ENCODE measurements around the gene KCNC1.

KCNC1 gene

DNA sequence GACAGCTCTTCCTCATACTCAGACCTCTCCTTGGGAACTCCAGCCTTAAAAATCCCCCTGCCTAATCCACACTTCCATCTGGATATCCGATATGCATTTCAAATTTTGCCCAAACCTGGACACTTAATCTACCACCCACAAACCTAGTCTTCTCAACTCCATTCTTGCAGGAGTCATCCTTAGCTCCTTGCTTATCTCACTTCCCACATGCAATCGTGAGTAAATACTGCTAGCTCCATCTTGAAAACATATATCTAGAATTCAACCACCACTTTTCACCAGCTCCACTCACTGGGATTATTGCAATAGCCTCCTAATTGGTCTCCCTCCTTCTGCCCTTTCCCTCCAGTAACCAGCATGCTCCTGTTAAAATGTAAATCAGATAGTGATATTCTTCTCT lies 17.8 kb upstream of the KCNC1 start:
- no peak for DNase-seq

DNA sequence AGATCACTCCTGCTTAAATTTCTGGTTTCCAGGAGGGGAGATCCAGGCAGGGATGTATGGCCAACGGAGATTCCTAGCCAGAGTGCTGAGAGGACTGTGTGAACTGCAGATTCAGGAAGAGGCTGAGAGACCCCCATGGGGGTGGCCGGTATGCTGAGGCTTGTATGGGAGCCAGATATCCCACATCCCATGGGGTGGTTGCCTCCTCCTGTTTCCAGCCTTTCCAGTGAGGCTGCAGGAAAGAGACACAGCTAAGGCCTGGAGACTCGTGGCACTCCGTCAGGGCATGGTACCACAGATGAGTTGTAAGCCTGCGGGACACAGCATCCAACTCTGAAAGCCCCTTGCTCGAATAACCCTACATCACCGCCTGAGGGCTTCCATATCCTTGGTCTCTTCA lies 16.6 kb upstream of the KCNC1 start:
- DNase-seq: no peak

DNA sequence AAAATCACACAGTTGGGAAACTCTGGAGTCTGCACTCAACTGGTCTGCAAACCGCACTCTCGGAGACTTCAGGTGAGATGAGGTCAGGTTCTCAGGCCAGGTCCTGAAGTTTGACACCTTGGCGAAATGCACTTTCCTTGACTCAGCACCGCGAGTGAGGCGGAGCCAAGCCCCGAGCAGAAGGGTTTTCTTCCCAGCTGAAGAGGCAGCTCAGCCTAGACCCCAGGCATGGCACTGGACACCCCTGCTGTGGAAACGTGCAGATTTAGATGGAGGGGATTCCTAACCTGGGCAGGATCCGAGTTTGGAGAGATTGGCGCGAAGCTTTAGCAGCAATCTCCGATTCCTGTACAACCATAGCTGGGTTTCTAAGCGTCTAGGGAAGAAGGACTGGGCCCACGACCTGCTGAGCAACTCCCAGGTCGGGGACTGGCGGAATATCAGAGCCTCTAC lies 16.0 kb upstream of the KCNC1 start:
- DNase-seq: no peak

DNA sequence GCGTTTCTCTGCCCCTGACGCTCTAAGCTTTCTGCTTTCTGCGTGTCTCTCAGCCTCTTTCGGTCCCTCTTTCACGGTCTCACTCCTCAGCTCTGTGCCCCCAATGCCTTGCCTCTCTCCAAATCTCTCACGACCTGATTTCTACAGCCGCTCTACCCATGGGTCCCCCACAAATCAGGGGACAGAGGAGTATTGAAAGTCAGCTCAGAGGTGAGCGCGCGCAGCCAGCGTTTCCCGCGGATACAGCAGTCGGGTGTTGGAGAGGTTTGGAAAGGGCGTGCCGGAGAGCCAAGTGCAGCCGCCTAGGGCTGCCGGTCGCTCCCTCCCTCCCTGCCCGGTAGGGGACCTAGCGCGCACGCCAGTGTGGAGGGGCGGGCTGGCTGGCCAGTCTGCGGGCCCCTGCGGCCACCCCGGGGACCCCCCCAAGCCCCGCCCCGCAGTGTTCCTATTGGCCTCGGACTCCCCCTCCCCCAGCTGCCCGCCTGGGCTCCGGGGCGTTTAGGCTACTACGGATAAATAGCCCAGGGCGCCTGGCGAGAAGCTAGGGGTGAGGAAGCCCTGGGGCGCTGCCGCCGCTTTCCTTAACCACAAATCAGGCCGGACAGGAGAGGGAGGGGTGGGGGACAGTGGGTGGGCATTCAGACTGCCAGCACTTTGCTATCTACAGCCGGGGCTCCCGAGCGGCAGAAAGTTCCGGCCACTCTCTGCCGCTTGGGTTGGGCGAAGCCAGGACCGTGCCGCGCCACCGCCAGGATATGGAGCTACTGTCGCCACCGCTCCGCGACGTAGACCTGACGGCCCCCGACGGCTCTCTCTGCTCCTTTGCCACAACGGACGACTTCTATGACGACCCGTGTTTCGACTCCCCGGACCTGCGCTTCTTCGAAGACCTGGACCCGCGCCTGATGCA lies 15.3 kb upstream of the KCNC1 start, which contains the start of gene MYOD1:
MYOD1 (plus strand) TSS at position 544 of the 910 bp plus-strand sequence; CDS start at position 756, 212 bp downstream.
- DNase-seq: peak; percentile 64

DNA sequence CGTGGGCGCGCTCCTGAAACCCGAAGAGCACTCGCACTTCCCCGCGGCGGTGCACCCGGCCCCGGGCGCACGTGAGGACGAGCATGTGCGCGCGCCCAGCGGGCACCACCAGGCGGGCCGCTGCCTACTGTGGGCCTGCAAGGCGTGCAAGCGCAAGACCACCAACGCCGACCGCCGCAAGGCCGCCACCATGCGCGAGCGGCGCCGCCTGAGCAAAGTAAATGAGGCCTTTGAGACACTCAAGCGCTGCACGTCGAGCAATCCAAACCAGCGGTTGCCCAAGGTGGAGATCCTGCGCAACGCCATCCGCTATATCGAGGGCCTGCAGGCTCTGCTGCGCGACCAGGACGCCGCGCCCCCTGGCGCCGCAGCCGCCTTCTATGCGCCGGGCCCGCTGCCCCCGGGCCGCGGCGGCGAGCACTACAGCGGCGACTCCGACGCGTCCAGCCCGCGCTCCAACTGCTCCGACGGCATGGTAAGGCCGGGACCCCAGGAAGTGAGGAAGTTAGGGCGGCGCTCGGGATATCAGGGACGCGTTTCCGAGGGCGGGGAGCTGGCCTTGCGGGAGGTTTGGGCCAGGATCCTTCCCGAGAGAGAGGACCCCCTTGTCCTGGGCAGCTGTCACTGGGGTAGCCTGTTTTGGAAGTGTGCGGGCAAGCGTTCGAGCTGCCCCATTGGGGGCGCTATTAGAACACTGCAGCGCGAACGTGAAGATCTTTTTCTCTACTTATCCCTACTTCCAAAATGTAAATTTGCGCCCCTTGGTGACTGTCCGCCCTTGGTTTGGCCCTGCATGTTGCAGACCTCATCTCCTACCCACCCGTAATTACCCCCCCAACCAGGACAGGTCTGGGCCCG lies 14.4 kb upstream of the KCNC1 start:
- DNase-seq: peak; percentile 18

DNA sequence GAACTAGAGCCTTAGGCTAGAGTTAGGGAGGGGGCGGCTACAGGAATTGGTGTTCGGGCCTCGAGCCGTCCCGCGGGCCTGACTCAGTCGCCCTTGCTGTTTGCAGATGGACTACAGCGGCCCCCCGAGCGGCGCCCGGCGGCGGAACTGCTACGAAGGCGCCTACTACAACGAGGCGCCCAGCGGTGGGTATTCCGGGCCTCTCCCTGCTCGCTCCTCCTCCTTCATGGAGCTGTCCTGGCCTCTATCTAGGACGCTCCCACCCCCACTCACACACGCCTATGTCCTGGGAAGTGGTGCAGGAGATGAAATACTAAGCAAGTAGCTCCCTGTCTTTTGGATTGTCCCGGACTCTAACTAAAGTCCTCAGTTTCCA lies 13.8 kb upstream of the KCNC1 start:
- no peak for DNase-seq

DNA sequence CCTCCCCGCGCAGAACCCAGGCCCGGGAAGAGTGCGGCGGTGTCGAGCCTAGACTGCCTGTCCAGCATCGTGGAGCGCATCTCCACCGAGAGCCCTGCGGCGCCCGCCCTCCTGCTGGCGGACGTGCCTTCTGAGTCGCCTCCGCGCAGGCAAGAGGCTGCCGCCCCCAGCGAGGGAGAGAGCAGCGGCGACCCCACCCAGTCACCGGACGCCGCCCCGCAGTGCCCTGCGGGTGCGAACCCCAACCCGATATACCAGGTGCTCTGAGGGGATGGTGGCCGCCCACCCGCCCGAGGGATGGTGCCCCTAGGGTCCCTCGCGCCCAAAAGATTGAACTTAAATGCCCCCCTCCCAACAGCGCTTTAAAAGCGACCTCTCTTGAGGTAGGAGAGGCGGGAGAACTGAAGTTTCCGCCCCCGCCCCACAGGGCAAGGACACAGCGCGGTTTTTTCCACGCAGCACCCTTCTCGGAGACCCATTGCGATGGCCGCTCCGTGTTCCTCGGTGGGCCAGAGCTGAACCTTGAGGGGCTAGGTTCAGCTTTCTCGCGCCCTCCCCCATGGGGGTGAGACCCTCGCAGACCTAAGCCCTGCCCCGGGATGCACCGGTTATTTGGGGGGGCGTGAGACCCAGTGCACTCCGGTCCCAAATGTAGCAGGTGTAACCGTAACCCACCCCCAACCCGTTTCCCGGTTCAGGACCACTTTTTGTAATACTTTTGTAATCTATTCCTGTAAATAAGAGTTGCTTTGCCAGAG lies 13.2 kb upstream of the KCNC1 start:
- DNase-seq: no peak

DNA sequence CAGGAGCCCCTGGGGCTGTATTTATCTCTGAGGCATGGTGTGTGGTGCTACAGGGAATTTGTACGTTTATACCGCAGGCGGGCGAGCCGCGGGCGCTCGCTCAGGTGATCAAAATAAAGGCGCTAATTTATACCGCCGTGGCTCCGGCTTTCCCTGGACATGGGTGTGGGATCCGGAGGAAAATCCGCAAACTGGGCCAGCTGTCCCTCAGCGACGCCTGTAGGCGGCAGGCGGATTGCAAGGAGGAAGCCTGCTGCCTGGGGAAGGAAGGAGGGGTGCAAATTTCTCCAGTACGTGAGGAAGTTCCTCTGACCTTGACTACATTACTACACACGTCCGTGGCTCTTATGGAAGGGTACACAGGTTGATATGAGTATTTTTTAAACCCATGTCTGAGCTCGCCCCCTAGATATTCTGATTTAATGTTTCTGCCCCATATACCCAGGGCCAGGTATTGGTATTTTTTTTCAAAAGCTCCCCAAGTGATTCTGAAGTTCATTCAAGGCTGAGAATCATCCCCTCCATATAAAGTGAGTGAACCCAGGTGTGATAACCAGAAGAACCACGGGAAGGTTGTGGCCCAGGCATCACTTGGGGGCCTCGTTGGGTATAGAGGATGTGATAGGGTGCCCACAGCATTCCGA lies 12.5 kb upstream of the KCNC1 start:
- DNase-seq: no peak

DNA sequence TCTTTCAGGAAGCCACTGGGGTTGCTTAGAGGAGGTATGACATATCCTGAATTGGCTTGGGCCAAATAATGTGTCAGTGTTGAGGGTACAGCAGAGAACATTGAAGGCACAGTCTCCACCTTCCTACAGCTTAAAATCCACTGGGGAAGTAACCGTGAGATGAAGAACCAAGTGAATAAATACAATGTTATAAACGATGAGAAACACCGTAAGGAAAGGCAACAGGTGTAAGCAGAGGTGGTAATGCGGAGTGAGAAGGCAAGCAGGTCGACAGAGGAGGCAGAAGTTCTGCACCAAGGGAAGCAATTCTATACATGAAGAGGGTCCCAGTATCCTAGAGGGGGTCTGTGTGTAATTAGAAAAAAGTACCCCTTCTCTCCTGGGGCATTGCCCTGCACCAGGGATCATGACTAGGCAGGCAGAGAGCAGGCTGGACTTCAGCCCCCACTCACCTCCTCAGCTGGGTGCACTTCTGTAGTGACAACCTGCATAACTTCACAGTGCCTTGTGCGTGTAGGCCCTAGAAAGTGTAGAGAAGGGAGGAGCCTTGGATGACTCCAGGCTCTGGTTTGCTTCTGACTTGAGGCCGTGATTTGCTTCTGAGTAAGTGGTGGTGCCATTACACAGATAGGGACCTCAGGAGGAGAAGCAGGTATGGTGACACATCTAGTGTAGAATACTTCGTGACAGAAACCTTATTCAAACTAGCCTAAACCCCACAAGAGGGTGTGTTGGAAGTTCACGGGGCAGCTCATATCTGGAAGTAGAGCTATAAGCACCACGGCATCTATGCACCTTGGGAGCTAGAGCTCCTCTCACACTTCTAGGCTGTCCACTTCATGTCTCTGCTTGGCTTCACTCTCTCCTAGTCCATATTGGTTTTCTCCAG lies 10.3 kb upstream of the KCNC1 start:
- DNase-seq: no peak

DNA sequence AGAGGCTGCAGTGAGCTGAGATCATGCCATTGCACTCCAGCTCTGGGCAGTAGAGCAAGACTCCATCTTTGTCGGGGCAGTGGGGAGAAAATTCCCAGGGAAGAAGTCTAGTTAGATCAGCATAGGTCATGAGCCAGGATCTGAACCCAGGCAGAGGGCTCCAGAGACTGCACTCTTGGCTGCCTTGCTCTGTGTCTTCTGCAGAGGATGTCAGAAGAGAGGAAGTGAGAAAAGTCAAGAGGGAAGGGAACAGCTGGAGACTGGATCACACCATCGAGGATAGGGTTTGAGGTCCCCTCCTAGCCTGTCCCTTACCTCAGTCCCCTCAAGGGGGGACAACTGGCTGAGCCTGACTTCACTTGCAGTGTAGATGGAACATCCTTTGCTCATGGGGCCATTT lies 9.4 kb upstream of the KCNC1 start:
- no peak for DNase-seq

DNA sequence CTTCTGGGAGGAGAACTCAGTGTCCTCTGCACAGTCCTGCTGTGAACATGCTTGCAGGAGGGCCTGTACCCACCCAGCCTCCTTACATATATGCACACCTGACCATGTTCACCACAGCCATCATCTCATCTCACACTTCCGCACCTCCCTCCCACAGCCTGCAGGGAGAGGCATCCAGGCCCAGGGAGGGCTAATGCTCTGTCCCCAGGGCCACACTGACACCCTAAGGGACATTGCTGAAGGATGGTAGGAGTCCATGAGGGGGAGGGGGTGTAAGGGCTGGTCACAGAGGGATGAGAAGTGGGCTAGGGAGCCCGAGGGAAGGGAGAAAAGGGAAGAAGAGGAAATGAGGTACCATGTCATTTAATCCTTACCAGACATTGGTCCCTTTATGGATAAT lies 4.4 kb upstream of the KCNC1 start:
- no peak for DNase-seq

DNA sequence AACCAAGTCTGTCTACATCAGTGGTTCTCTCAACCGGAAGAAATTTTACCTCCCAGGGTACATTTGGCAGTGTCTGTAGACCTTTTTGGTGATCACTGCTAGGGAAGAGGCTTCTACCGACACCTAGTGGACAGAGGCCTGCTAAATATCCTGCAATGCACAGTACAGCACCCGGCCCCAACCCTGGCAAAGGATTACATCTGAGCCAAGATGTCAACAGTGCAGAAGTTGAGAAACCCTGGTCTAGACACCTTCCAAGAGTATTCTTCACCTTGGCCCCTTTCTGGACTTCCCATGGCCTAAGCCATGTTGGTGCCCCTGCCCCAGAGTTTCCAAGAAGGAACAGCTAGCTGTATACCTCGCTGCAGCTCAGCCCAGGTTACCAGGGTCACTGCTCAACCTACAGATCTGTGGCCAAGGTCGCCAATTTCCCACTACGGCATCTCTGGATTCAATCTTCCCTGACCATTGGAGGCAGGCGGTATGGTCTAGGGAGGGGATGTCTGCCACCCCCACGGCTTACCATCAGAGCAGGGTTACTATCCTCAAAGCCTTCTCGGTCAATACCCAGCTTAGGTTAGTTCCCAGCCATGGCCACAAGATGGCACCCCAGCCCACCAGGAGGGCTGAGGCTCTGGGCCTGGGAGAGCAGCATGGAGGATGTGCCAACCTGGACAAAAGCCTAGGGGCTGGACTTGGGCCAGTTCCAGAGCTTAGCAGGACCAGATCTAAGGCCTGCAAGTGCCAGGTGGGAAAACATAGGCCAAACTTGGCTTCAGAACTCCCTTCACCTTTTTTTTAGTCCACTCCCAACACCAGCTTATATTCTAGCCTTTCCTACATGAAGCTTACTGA lies 3.7 kb upstream of the KCNC1 start:
- peak; percentile 75 for DNase-seq

DNA sequence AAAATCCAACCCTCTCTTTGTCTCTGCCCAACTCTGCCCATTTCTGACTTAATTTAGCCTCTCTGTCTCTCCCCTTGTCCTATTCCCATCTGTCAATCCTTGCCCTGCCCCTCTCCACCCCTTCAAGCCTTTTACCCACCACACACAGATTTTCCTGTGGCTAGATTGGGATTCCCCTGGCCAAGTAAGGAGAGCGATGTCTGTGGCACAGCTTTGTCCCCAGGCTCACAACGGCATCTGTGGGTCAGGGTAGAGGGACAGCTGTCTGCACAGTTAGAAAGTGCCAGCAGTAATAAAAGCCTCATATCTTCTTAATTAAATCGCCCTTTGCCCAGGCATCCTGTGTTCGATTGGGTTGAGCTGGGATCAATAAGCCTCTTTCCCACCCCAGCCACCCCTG lies 1.3 kb upstream of the KCNC1 start:
- no peak for DNase-seq

DNA sequence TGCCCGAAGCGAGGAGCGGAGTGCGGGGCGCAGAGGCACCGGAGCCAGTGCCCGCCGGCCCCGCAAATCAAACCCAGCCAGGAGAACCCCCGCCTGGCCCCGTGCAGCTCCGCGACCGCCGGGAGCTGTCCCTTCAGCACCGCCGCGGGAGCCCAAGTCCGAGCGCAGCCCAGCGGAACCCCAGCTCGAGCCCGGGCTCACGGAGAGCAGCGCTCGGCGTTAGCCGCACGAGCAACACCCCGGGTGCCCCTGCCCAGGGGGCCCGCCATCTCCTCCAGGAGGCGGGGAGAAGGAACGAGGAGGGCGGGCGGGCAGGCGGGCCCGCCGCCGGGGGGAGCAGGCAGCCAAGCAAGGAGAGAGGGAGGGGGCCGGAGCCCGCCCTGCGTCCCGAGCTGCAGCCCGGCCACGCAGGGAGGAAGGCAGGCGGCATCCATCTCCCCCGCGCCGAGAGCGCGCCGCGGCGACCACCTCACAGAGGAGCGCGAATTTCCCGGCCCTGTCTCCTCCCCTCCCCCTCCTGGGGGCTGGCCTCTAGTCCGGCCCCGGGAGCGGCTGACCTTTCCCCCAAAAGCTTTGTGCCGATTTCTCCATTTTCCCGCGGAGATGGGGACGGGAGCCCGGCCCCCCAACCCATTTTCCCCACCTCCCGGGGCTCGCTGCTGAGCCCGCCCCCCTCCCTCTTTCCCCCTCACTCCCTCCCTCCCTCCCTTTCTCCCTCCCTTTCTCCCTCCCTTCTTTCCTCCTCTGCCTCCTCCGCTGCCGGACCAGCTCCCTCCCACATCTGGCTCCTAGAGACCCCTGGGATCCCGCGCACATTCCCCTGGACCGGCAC lies 621 bp downstream of the KCNC1 start:
- DNase-seq: no peak

DNA sequence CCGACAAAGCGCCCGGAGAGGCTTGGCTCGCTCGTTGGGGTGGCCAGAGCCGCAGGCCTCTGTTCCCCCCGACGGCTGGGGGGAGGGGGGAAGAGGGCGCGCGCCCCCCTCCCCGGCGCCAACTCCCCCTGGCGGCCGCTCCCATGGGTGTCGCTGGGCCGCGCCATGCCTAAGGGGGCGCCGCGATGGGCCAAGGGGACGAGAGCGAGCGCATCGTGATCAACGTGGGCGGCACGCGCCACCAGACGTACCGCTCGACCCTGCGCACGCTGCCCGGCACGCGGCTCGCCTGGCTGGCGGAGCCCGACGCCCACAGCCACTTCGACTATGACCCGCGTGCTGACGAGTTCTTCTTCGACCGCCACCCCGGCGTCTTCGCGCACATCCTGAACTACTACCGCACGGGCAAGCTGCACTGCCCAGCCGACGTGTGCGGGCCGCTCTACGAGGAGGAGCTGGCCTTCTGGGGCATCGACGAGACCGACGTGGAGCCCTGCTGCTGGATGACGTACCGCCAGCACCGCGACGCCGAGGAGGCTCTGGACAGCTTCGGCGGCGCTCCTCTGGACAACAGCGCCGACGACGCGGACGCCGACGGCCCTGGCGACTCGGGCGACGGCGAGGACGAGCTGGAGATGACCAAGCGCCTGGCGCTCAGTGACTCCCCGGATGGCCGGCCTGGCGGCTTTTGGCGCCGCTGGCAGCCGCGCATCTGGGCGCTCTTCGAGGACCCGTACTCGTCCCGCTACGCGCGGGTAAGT lies 1.4 kb downstream of the KCNC1 start:
- DNase-seq: peak; percentile 25

DNA sequence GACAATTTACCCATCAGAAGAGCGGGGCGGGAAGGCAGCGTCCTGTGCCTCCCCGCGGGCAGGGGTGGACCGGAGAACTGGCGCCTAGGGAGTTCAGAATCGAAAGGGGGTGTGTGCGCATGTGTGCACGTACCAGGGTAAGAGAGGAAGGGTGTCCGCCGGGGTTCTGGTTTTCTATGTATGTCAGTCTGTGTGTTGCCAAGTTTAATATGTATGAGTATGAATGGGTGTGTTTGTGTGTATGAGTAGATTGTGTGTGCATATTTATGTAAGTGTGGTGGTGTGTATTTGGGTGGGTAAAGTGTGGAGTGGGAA lies 2.0 kb downstream of the KCNC1 start:
- DNase-seq: peak; percentile 4

DNA sequence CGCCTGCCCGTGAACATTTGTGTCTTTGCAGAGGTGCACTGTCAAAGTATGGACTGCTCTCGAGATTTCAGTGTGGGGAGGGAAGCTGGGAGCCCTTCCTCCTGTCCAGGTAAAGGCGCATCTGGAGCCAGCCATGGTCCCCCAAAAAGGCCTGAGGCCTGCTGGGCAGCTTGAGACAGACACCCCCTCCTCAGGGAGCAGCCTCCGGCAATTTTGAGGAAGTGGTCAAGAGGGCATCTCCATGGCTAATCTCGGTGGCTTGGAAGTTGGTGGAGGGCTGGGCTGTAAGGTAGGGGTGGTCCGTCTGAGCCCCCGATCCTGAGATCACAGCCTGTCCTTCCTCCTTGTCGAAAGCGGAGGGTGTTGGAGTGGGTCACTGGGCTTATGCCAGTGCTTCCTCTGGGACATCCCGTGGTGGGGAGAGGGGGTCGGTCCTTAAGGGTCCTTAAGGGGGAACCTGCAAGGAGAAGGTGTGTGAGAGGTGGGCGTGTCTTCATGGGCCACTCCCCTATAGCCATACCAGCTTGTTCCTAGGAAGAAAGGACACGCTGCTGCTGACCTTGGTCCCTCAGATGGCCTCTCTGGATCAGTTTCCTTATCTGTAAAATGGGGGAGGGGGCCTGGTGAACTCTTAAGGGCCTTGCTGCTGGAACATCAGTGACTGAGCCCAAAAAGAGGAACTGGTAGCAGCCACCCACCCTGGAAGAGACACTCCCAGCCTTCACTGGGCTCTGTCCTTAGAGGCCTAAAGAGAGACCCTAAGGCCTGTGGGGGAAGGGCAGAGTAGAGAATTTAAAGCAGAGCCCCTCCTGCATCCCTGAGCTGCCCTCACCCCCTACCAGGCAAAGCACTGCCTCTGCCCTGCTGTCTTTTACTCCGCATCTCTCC lies 2.6 kb downstream of the KCNC1 start:
- no peak for DNase-seq

Data from NCI-H510A treated with DMSO at 0.1 percent for 48 hours (cell line).